B cell (primary cell): ENCODE data around the gene PANK3. TPM values are rescaled to one million over a fixed set of nuclear protein-coding genes. Genes with fewer than 3 reads are reported as not detected.

Experiments used
- ATAC-seq: fragments of 200-7000 bp; cut with Tn5 transposase; one replicate; pipeline ENCODE4 v1.10.0; 2021; ENCODE audit warnings: low read depth, mild to moderate bottlenecking, moderate number of reproducible peaks, moderate library complexity
- CTCF ChIA-PET: fragments of 350-600 bp; sonication (Branson Sonifier 250); formaldehyde crosslinking; loops from one replicate; lab custom pipeline; 2021; ENCODE audit warnings: antibody characterized with exemption, inconsistent platforms; lab: Charles Lee
- POLR2A ChIA-PET: fragments of 350-600 bp; sonication (Branson Sonifier 250); formaldehyde crosslinking; loops from one replicate; lab custom pipeline; 2021; ENCODE audit warnings: antibody characterized with exemption; lab: Charles Lee
- DNase-seq: peaks from one replicate; pipeline ENCODE4 v3.0.0; 2013
- H2AFZ ChIP-seq: 2 replicates; pipeline ENCODE4 v1.6.1; 2012; ENCODE audit warnings: mild to moderate bottlenecking, low read depth, low read length; ENCODE audit not compliant: insufficient read depth, poor library complexity, severe bottlenecking
- H3K27ac ChIP-seq, 2 donors: 1 replicate in 1 of 2; 2 replicates in 1 of 2; pipeline ENCODE4 v1.5.1; 2012 to 2013; ENCODE audit warnings: low read length in 2 of 2, mild to moderate bottlenecking in 2 of 2, moderate library complexity in 1 of 2
- H3K27me3 ChIP-seq, 4 experiments: fragments of 200-600 bp in 1 of 4; sonication (generic) in 1 of 4; replicated peaks in 1 of 4; 1 replicate in 2 of 4; 2 replicates in 2 of 4; pipeline versions ENCODE4 v1.6.1 to v1.7.0; 2013 to 2016; ENCODE audit warnings: low read length in 3 of 4, mild to moderate bottlenecking in 2 of 4, mixed read lengths in 1 of 4, moderate library complexity in 1 of 4; ENCODE audit not compliant: insufficient read depth in 4 of 4, control insufficient read depth in 3 of 4; ENCODE audit errors: control extremely low read depth in 1 of 4
- H3K36me3 ChIP-seq, 2 experiments: replicated peaks in 1 of 2; 1 replicate in 1 of 2; 2 replicates in 1 of 2; pipeline versions ENCODE4 v1.6.1 to v1.7.1; 2013; ENCODE audit warnings: low read length in 1 of 2; ENCODE audit not compliant: insufficient read depth in 2 of 2, control insufficient read depth in 1 of 2; ENCODE audit errors: control extremely low read depth in 1 of 2, extremely low read depth in 1 of 2
- H3K4me1 ChIP-seq, 2 donors: fragments of 200-600 bp in 1 of 2; sonication (generic) in 1 of 2; 1 replicate in 1 of 2; 2 replicates in 1 of 2; pipeline versions ENCODE4 v1.5.1 to v1.6.1; 2013 to 2017; ENCODE audit warnings: low read length in 2 of 2; ENCODE audit not compliant: control insufficient read depth in 2 of 2, insufficient read depth in 2 of 2
- H3K4me2 ChIP-seq: replicated peaks from 2 replicates; pipeline ENCODE3; 2012; ENCODE audit warnings: mild to moderate bottlenecking, low read depth, low read length; ENCODE audit not compliant: poor library complexity, severe bottlenecking
- H3K4me3 ChIP-seq, 5 experiments: fragments of 200-600 bp in 1 of 5; sonication (generic) in 1 of 5; 1 replicate in 3 of 5; 2 replicates in 2 of 5; pipeline versions ENCODE4 v1.5.1 to v1.7.0; 2011 to 2016; ENCODE audit warnings: low read length in 4 of 5, mild to moderate bottlenecking in 4 of 5, low read depth in 2 of 5, control low read depth in 1 of 5, moderate library complexity in 1 of 5; ENCODE audit not compliant: insufficient read depth in 1 of 5; ENCODE audit errors: control extremely low read depth in 1 of 5, extremely low read depth in 1 of 5
- H3K79me2 ChIP-seq: fragments of 200-600 bp; sonication (generic); one replicate; pipeline ENCODE4 v1.6.0; 2016; ENCODE audit warnings: low read length; ENCODE audit not compliant: control insufficient read depth, insufficient read depth
- H3K9ac ChIP-seq: fragments of 200-600 bp; sonication (generic); 2 replicates; pipeline ENCODE4 v1.6.1; 2017; ENCODE audit warnings: mild to moderate bottlenecking, low read length, moderate library complexity
- H3K9me3 ChIP-seq, 3 donors: one replicate each; pipeline versions ENCODE4 v1.6.1 to v1.7.1; 2013; ENCODE audit warnings: low read length in 2 of 3; ENCODE audit not compliant: control insufficient read depth in 2 of 3, insufficient read depth in 1 of 3; ENCODE audit errors: control extremely low read depth in 1 of 3
- H4K20me1 ChIP-seq: 2 replicates; pipeline ENCODE4 v1.6.0; 2012; ENCODE audit warnings: mild to moderate bottlenecking, low read length; ENCODE audit not compliant: insufficient read depth, control insufficient read depth, poor library complexity, severe bottlenecking
- H3K27ac Mint-ChIP-seq: one replicate; pipeline ENCODE4 v1.8.0; 2021; ENCODE audit warnings: mixed read lengths
- H3K27me3 Mint-ChIP-seq: one replicate; pipeline ENCODE4 v1.8.0; 2021; ENCODE audit warnings: mixed read lengths
- H3K4me1 Mint-ChIP-seq: one replicate; pipeline ENCODE4 v1.8.0; 2021; ENCODE audit warnings: mixed read lengths
- H3K4me3 Mint-ChIP-seq: one replicate; pipeline ENCODE4 v1.8.0; 2021; ENCODE audit warnings: mixed read lengths
- H3K9me3 Mint-ChIP-seq: one replicate; pipeline ENCODE4 v1.8.0; 2022; ENCODE audit warnings: mixed read lengths; ENCODE audit not compliant: insufficient read depth
- CTCF ChIP-seq: fragments of 200-600 bp; IDR thresholded peaks from one replicate; pipeline ENCODE4 v1.8.0; 2022; ENCODE audit warnings: antibody characterized with exemption, mild to moderate bottlenecking
- EZH2 ChIP-seq: IDR thresholded peaks from 2 replicates; pipeline ENCODE4 v1.6.1; 2012; ENCODE audit warnings: borderline replicate concordance, low read depth, mild to moderate bottlenecking, moderate library complexity, low read length; ENCODE audit not compliant: insufficient read depth, poor library complexity, severe bottlenecking
- WGBS: methylation state at CpG from one replicate; pipeline ENCODE4 v1.1.5; 2013; ENCODE audit warnings: missing lambda C conversion rate; ENCODE audit not compliant: insufficient coverage; 5-methylcytosine and 5-hydroxymethylcytosine counted together
- intact Hi-C: fragments of 100-400 bp; cut with micrococcal nuclease; formaldehyde crosslinking; loops from one replicate; pipeline ENCODE4 v1.10.0; 2022
- polyA plus RNA-seq: library from polyadenylated mRNA; depleted of rRNA; stranded (reverse); fragments of >200 nt; gene quantifications from 2 replicates; pipeline ENCODE4 v1.2.3, GENCODE V29; 2012
- total RNA-seq, 2 donors: library from RNA; stranded (reverse); fragments of 120-200 nt in 1 of 2; gene quantifications; 1 replicate in 1 of 2; 2 replicates in 1 of 2; pipeline versions ENCODE4 v1.2.3 to v1.2.4, GENCODE V29; 2013 to 2022

PANK3 gene
- total and polyA plus RNA-seq, 2 donors (not counting 1 experiment from before 2014, with no cell fraction given) = 6.3 to 61.8 TPM

GRCh38 chr5:168568738-168569137, 10.4 kb downstream of the PANK3 start:
- Histone ChIP-seq H3K27me3 (no peaks in the 10 kb centered on the region), H2AFZ (no peak overlapping the region), H3K4me2 (no peak overlapping the region), H4K20me1 (peaks cover 55% of the 10 kb centered on the region), H3K36me3 (peaks cover 4 to 45% of the 10 kb centered on the region in 2 experiments), H3K4me1 (no peaks in the 10 kb centered on the region), H3K27ac (no peak overlapping the region), H3K4me3 (no peak overlapping the region), H3K79me2 (peaks cover 40% of the 10 kb centered on the region), H3K9me3 (peaks cover 0 to 5% (median 0%) of the 10 kb centered on the region in 3 donors), H3K9ac (no peak overlapping the region)
- Mint-ChIP-seq H3K27me3 (no peaks in the 10 kb centered on the region), H3K4me3 (no peak overlapping the region), H3K27ac (no peak overlapping the region), H3K4me1 (peaks cover 14% of the 10 kb centered on the region), H3K9me3 (no peaks in the 10 kb centered on the region)
- TF ChIP-seq EZH2 (no peak), CTCF (no peak)
- ATAC-seq (no peak), DNase-seq (no peak)
- ChIA-PET CTCF (no interaction called here), POLR2A (interaction anchor here (0.7 kb wide), 1 partner anchor 1780 kb away, joined by 3 read pairs; no protein-coding TSS in a partner anchor)
- intact Hi-C loops = no loop called here
- no CpG with 5 or more reads among the region's 6 CpGs for WGBS

- H2AFZ ChIP-seq = no peak overlapping the region
- peaks cover 2% of the 10 kb centered on the region for H3K4me1 Mint-ChIP-seq
- H3K9ac ChIP-seq = no peak overlapping the region
- no peak overlapping the region for H3K27ac ChIP-seq
- no peak overlapping the region for H3K4me3 ChIP-seq
- no peaks in the 10 kb centered on the region for H3K27me3 ChIP-seq
- no peak overlapping the region for H3K4me2 ChIP-seq
- H3K4me3 Mint-ChIP-seq = no peak overlapping the region
- ChIA-PET POLR2A (no interaction called here), CTCF (no interaction called here)
- ATAC-seq (no peak), DNase-seq (no peak)
- H3K36me3 ChIP-seq = peaks cover 17 to 61% of the 10 kb centered on the region in 2 experiments
- no peaks in the 10 kb centered on the region for H3K27me3 Mint-ChIP-seq
- no peaks in the 10 kb centered on the region for H3K9me3 ChIP-seq
- peaks cover 18% of the 10 kb centered on the region for H3K79me2 ChIP-seq
- H4K20me1 ChIP-seq = peaks cover 33% of the 10 kb centered on the region
- TF ChIP-seq CTCF (no peak), EZH2 (no peak)
- H3K9me3 Mint-ChIP-seq = no peaks in the 10 kb centered on the region
- intact Hi-C loops = no loop called here
- no CpG with 5 or more reads among the region's 1 CpG for WGBS
- H3K27ac Mint-ChIP-seq = no peak overlapping the region
- H3K4me1 ChIP-seq = no peaks in the 10 kb centered on the region
Measured at GRCh38 chr5:168563959-168564358, 15.2 kb downstream of the PANK3 start.
